Endodermal cell (in vitro differentiated cells): ENCODE results near the gene RIC1. TPM values are rescaled to one million over a fixed set of nuclear protein-coding genes. Genes with fewer than 3 reads are reported as not detected.

Experiments used
- DNase-seq: peaks from one replicate; pipeline ENCODE4 v3.0.0-alpha.2; 2017
- H3K27ac ChIP-seq: 2 replicates; pipeline ENCODE4 v1.5.1; 2013; ENCODE audit warnings: mild to moderate bottlenecking, low read depth, low read length, moderate library complexity
- H3K27me3 ChIP-seq: 2 replicates; pipeline ENCODE4 v1.6.1; 2013; ENCODE audit warnings: mild to moderate bottlenecking, low read length, moderate library complexity; ENCODE audit not compliant: insufficient read depth, control insufficient read depth, poor library complexity, severe bottlenecking
- H3K36me3 ChIP-seq: 2 replicates; pipeline ENCODE4 v1.7.0; 2013; ENCODE audit warnings: mild to moderate bottlenecking, low read length, moderate library complexity; ENCODE audit not compliant: control insufficient read depth, insufficient read depth
- H3K4me1 ChIP-seq: one replicate; pipeline ENCODE4 v1.7.0; 2013; ENCODE audit warnings: low read length; ENCODE audit not compliant: control insufficient read depth, insufficient read depth
- H3K4me3 ChIP-seq: 2 replicates; pipeline ENCODE4 v1.5.1; 2013; ENCODE audit warnings: mild to moderate bottlenecking, low read length, moderate library complexity
- H3K9ac ChIP-seq: 2 replicates; pipeline ENCODE4 v1.6.1; 2013; ENCODE audit warnings: mild to moderate bottlenecking, low read length, moderate library complexity; ENCODE audit not compliant: poor library complexity, severe bottlenecking; ENCODE audit errors: extremely low read depth
- H3K9me3 ChIP-seq: 2 replicates; pipeline ENCODE4 v1.6.1; 2013; ENCODE audit warnings: mild to moderate bottlenecking, low read length, moderate library complexity; ENCODE audit not compliant: control insufficient read depth
- H3K27ac Mint-ChIP-seq: 2 replicates; pipeline ENCODE4 v1.8.0; 2020; ENCODE audit warnings: mixed read lengths
- H3K27me3 Mint-ChIP-seq: 2 replicates; pipeline ENCODE4 v1.8.0; 2021; ENCODE audit warnings: mild to moderate bottlenecking, mixed read lengths; ENCODE audit not compliant: insufficient read depth
- H3K36me3 Mint-ChIP-seq: 2 replicates; pipeline ENCODE4 v1.8.0; 2020; ENCODE audit warnings: low read depth, mixed read lengths
- H3K4me1 Mint-ChIP-seq: 2 replicates; pipeline ENCODE4 v1.8.0; 2020; ENCODE audit warnings: mixed read lengths
- H3K4me3 Mint-ChIP-seq: 2 replicates; pipeline ENCODE4 v1.8.0; 2020; ENCODE audit warnings: mild to moderate bottlenecking, moderate library complexity, mixed read lengths
- H3K9me3 Mint-ChIP-seq: 2 replicates; pipeline ENCODE4 v1.8.0; 2020; ENCODE audit warnings: mild to moderate bottlenecking, mixed read lengths
- WGBS, 2 experiments: methylation state at CpG; one replicate each; pipeline versions ENCODE4 v1.1.5 to v1.1.7; 2013; ENCODE audit warnings: missing lambda C conversion rate in 2 of 2, mixed read lengths in 1 of 2; ENCODE audit not compliant: insufficient coverage in 1 of 2, insufficient read length in 1 of 2; 5-methylcytosine and 5-hydroxymethylcytosine counted together
- total RNA-seq, 2 donors: library from RNA; stranded (reverse); fragmentation: NEBNext Ultra II Directional in 1 of 2; extraction: Animal tissue kit (Norgen Biotek cat#: 25700) in 1 of 2; gene quantifications; 2 replicates in 1 of 2; 3 replicates in 1 of 2; pipeline ENCODE4 v1.2.1, GENCODE V29; 2021
- TF ChIP-seq, protein P1 (sequence below): fragments of 200-600 bp; sonication (generic); conservative IDR thresholded peaks from 2 replicates; pipeline ENCODE4 v1.5.0; 2021; ENCODE audit warnings: antibody characterized with exemption, mild to moderate bottlenecking

Gene RIC1
- total RNA-seq, 2 donors from 2014 or later = 27.0 to 27.1 TPM

DNA sequence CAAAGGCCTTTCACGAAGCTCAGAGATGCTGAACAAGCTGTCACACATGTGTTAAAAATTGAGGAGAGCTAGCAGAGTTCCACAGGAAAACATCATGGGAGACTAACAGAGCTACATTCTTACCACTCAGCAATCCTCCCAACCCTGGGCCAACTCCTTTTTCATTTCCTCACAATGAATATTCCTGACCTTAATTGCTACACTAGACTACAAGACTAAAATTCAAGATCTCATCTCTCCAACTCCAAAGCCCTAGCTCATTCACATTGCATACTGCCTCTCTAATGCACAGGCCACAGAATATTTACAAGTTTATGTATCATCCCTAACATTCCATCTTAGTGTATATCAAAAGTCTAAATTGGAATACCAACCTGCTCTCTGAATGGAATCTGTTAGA, 182.8 kb downstream of the RIC1 start:
- Histone ChIP-seq H3K9ac (no peak overlapping the region), H3K36me3 (peaks cover 35% of the 10 kb centered on the region), H3K27me3 (no peaks in the 10 kb centered on the region), H3K4me3 (no peak overlapping the region), H3K9me3 (no peaks in the 10 kb centered on the region), H3K4me1 (no peaks in the 10 kb centered on the region), H3K27ac (no peak overlapping the region)
- 95 to 100% methylated on average over 1 of the region's 1 CpG for WGBS, 2 experiments
- H3K4me1 Mint-ChIP-seq = no peaks in the 10 kb centered on the region
- no peaks in the 10 kb centered on the region for H3K27me3 Mint-ChIP-seq
- no peak overlapping the region for H3K27ac Mint-ChIP-seq
- no peak overlapping the region for H3K4me3 Mint-ChIP-seq
- peaks cover 19% of the 10 kb centered on the region for H3K36me3 Mint-ChIP-seq
- TF ChIP-seq, protein P1, sequence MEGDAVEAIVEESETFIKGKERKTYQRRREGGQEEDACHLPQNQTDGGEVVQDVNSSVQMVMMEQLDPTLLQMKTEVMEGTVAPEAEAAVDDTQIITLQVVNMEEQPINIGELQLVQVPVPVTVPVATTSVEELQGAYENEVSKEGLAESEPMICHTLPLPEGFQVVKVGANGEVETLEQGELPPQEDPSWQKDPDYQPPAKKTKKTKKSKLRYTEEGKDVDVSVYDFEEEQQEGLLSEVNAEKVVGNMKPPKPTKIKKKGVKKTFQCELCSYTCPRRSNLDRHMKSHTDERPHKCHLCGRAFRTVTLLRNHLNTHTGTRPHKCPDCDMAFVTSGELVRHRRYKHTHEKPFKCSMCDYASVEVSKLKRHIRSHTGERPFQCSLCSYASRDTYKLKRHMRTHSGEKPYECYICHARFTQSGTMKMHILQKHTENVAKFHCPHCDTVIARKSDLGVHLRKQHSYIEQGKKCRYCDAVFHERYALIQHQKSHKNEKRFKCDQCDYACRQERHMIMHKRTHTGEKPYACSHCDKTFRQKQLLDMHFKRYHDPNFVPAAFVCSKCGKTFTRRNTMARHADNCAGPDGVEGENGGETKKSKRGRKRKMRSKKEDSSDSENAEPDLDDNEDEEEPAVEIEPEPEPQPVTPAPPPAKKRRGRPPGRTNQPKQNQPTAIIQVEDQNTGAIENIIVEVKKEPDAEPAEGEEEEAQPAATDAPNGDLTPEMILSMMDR = no peak
- H3K9me3 Mint-ChIP-seq = no peaks in the 10 kb centered on the region
- no peak for DNase-seq

DNA sequence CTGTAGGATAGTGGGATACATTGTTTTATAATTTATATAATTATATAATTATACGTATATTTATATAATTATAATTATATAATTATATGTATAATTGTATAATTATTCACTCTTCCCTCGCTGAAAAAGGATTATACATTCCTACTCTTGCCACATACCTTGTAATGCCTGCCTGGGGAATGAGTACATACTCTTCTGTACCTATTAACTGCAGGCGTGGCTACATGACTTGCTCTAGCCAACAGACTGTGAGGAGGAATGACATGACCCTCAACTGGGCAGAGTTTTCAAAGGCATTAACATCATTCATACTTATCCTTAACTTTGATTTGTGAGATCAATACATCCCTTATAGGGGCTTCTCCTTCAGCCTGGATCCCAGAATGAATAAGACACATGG, 184.9 kb downstream of the RIC1 start:
- Mint-ChIP-seq H3K9me3 (no peaks in the 10 kb centered on the region), H3K4me1 (no peaks in the 10 kb centered on the region), H3K36me3 (peaks cover 19% of the 10 kb centered on the region), H3K27ac (no peak overlapping the region), H3K27me3 (no peaks in the 10 kb centered on the region), H3K4me3 (no peak overlapping the region)
- no peaks in the 10 kb centered on the region for H3K9me3 ChIP-seq
- no peak overlapping the region for H3K4me3 ChIP-seq
- no peak for DNase-seq
- H3K9ac ChIP-seq = no peak overlapping the region
- H3K4me1 ChIP-seq = no peaks in the 10 kb centered on the region
- 94 to 100% methylated on average over 1 to 2 of the region's 3 CpGs for WGBS, 2 experiments
- TF ChIP-seq, protein P1 = no peak
- no peaks in the 10 kb centered on the region for H3K27me3 ChIP-seq
- H3K36me3 ChIP-seq = peaks cover 39% of the 10 kb centered on the region
- no peak overlapping the region for H3K27ac ChIP-seq

DNA sequence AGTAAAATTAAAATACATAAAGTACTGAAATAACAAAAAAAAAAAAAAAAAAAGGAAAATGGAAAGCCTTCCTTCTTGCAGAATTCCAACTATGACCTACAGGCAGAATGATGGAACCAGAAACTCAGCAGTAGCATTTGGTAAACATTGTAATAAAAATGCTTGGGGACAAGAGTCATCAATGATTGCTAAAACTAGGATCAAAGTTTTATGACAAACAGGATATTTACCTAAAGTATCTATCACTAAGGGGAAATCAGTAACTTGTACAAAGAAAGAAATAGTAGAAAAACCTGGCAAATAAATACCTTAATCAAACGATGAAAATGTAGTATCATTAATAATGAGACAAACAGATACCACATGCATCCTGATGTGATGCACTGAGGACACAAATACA, 186.6 kb downstream of the RIC1 start:
- Mint-ChIP-seq H3K9me3 (no peaks in the 10 kb centered on the region), H3K27ac (no peak overlapping the region), H3K27me3 (no peaks in the 10 kb centered on the region), H3K4me3 (no peak overlapping the region), H3K4me1 (no peaks in the 10 kb centered on the region), H3K36me3 (peaks cover 15% of the 10 kb centered on the region)
- Histone ChIP-seq H3K36me3 (peaks cover 35% of the 10 kb centered on the region), H3K27me3 (no peaks in the 10 kb centered on the region), H3K4me3 (no peak overlapping the region), H3K4me1 (no peaks in the 10 kb centered on the region), H3K27ac (no peak overlapping the region), H3K9ac (no peak overlapping the region), H3K9me3 (no peaks in the 10 kb centered on the region)
- WGBS, 2 experiments = no CpG with 5 or more reads among the region's 1 CpG
- no peak for DNase-seq
- TF ChIP-seq, protein P1 = no peak
